Measurements from ENCODE around the gene NIT1. TPM values are rescaled to one million over a fixed set of nuclear protein-coding genes. Genes with fewer than 3 reads are reported as not detected.

The NIT1 gene
- total RNA-seq, 1 experiment from 2014 or later: 65.9 TPM

DNA sequence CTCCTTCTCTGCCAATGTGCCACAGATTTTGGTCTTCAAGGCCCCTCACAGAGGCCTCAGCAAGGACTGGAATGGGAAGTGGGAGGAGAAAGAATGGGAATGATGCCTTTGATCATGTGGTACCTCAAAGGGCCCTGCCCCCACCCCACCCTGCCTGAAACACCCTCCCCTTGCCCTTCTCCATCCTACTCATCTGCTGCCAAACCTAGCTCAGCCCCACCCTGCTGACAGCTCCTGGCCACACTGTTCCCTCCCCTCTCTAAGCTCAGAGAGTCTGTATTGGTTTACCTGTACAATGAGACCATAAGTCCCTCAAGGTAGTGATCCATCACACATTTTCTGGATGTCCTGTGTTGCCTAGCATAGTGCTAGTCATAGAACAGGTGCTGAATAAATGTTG lies 41.5 kb upstream of the NIT1 start:
- intact Hi-C loops (cut with micrococcal nuclease): no loop called here
- no peak for DNase-seq (ENCODE audit: low read depth, low spot score)

More for the DNA sequence above, 41.5 kb upstream of the NIT1 start:
- ChIA-PET CTCF (interaction anchor here (2.2 kb wide), 1 partner anchor 21 kb away, joined by 8 read pairs; no protein-coding TSS in a partner anchor), RAD21 (ENCODE audit: low non-redundant PET in 1 of 2, low total read pairs in 2 of 2, uncharacterized antibody in 2 of 2, unreplicated experiment in 2 of 2) (no interaction called here), POLR2A (no interaction called here)
- Histone ChIP-seq H3K4me1 (ENCODE audit: control insufficient read depth in 1 of 2, insufficient read depth in 2 of 2, low read length in 2 of 2) (peaks cover 3 to 48% of the 10 kb centered on the region in 2 experiments; a peak in 3 of 4 replicates), H3K4me3 (replicated peaks in 1 of 2; ENCODE audit: low read depth in 1 of 2, low read length in 2 of 2) (no peak overlapping the region), H3K4me2 (ENCODE audit: low read length) (no peak overlapping the region), H3K36me3 (ENCODE audit: control insufficient read depth in 1 of 2, insufficient read depth in 2 of 2, low read length in 2 of 2) (no peaks in the 10 kb centered on the region), H3K9ac (ENCODE audit: low read length) (no peak overlapping the region), H3K27ac (ENCODE audit: low read depth, low read length) (no peak overlapping the region), H3K9me3 (ENCODE audit: control insufficient read depth in 1 of 2, insufficient read depth in 1 of 2, low read depth in 1 of 2, low read length in 2 of 2) (no peaks in the 10 kb centered on the region), H4K20me1 (ENCODE audit: insufficient read depth) (no peaks in the 10 kb centered on the region), H3K27me3 (ENCODE audit: insufficient read depth, low read length) (no peaks in the 10 kb centered on the region), H2AFZ (ENCODE audit: low read depth, low read length, poor library complexity, severe bottlenecking) (no peak overlapping the region), H3K79me2 (ENCODE audit: insufficient read depth, low read length) (no peaks in the 10 kb centered on the region), H3K9me2 (ENCODE audit: insufficient read depth) (no peaks in the 10 kb centered on the region)
- TF ChIP-seq ZNF274 (IDR thresholded peaks at IDR 0.05; ENCODE audit: low read depth, low read length) (no peak), MAX (IDR thresholded peaks at IDR 0.05) (no peak), POLR2A (IDR thresholded peaks at IDR 0.05; ENCODE audit: borderline replicate concordance, extremely low read depth, insufficient read depth, insufficient read length) (no peak), ELF1 (IDR thresholded peaks at IDR 0.05; ENCODE audit: borderline replicate concordance, low read depth) (no peak), SRF (IDR thresholded peaks at IDR 0.05; ENCODE audit: low read depth) (no peak), SP1 (IDR thresholded peaks at IDR 0.05; ENCODE audit: low read depth) (no peak), EGR1 (IDR thresholded peaks at IDR 0.05; ENCODE audit: low read depth) (no peak), CTCF (IDR thresholded peaks at IDR 0.05 in 2 of 3, conservative IDR thresholded peaks at IDR 0.05 in 1 of 3; ENCODE audit: borderline replicate concordance in 1 of 3, insufficient read depth in 1 of 3, low read depth in 2 of 3, low read length in 2 of 3) (no peak), RAD21 (IDR thresholded peaks at IDR 0.05; ENCODE audit: low read depth) (no peak), EZH2 (IDR thresholded peaks at IDR 0.05) (no peak), TCF7L2 (IDR thresholded peaks at IDR 0.05; ENCODE audit: borderline replicate concordance, extremely low read depth, insufficient read depth, insufficient read length) (no peak), CEBPB (IDR thresholded peaks at IDR 0.05; ENCODE audit: low read depth) (no peak), POLR2AphosphoS5 (IDR thresholded peaks at IDR 0.05; ENCODE audit: low read depth, low read length) (no peak), SIN3A (IDR thresholded peaks at IDR 0.05; ENCODE audit: low read depth) (no peak), YY1 (IDR thresholded peaks at IDR 0.05; ENCODE audit: extremely low read depth, insufficient replicate concordance, low read depth, low read length) (no peak), ZFX (IDR thresholded peaks at IDR 0.05) (no peak), FOSL1 (IDR thresholded peaks at IDR 0.05; ENCODE audit: low read depth) (no peak)
- TF ChIP-seq, protein P1, sequence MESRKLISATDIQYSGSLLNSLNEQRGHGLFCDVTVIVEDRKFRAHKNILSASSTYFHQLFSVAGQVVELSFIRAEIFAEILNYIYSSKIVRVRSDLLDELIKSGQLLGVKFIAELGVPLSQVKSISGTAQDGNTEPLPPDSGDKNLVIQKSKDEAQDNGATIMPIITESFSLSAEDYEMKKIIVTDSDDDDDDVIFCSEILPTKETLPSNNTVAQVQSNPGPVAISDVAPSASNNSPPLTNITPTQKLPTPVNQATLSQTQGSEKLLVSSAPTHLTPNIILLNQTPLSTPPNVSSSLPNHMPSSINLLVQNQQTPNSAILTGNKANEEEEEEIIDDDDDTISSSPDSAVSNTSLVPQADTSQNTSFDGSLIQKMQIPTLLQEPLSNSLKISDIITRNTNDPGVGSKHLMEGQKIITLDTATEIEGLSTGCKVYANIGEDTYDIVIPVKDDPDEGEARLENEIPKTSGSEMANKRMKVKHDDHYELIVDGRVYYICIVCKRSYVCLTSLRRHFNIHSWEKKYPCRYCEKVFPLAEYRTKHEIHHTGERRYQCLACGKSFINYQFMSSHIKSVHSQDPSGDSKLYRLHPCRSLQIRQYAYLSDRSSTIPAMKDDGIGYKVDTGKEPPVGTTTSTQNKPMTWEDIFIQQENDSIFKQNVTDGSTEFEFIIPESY (IDR thresholded peaks at IDR 0.05; ENCODE audit: extremely low read depth, insufficient replicate concordance, low read length): no peak
- TF ChIP-seq, protein P2, sequence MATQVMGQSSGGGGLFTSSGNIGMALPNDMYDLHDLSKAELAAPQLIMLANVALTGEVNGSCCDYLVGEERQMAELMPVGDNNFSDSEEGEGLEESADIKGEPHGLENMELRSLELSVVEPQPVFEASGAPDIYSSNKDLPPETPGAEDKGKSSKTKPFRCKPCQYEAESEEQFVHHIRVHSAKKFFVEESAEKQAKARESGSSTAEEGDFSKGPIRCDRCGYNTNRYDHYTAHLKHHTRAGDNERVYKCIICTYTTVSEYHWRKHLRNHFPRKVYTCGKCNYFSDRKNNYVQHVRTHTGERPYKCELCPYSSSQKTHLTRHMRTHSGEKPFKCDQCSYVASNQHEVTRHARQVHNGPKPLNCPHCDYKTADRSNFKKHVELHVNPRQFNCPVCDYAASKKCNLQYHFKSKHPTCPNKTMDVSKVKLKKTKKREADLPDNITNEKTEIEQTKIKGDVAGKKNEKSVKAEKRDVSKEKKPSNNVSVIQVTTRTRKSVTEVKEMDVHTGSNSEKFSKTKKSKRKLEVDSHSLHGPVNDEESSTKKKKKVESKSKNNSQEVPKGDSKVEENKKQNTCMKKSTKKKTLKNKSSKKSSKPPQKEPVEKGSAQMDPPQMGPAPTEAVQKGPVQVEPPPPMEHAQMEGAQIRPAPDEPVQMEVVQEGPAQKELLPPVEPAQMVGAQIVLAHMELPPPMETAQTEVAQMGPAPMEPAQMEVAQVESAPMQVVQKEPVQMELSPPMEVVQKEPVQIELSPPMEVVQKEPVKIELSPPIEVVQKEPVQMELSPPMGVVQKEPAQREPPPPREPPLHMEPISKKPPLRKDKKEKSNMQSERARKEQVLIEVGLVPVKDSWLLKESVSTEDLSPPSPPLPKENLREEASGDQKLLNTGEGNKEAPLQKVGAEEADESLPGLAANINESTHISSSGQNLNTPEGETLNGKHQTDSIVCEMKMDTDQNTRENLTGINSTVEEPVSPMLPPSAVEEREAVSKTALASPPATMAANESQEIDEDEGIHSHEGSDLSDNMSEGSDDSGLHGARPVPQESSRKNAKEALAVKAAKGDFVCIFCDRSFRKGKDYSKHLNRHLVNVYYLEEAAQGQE (IDR thresholded peaks at IDR 0.05; ENCODE audit: low read depth): no peak
- ATAC-seq: peak; percentile 33
- no TSS peak for BruUV-seq (replicated peaks)

All from HCT116 (cell line).